Calu3 (cell line): ENCODE data around the gene AMN. TPM values are rescaled to one million over a fixed set of nuclear protein-coding genes. Genes with fewer than 3 reads are reported as not detected.

ENCODE experiments used
- BruUV-seq: library from RNA; stranded (reverse); fragments of 400-500 nt; replicated peaks from 2 replicates; lab custom pipeline; 2021; lab: Mats Ljungman, UMichigan
- CTCF ChIA-PET: fragments of 300-600 bp; sonication (Branson Sonifier 250); formaldehyde crosslinking; loops from one replicate; lab custom pipeline; 2022; ENCODE audit warnings: antibody characterized with exemption; lab: Charles Lee
- DNase-seq: peaks from one replicate; pipeline ENCODE4 v3.0.0; 2022
- H3K27ac Mint-ChIP-seq: one replicate; pipeline ENCODE4 v1.8.0; 2022; ENCODE audit warnings: mixed read lengths; ENCODE audit not compliant: unreplicated experiment
- H3K27me3 Mint-ChIP-seq: one replicate; pipeline ENCODE4 v1.8.0; 2022; ENCODE audit warnings: mixed read lengths; ENCODE audit not compliant: unreplicated experiment
- H3K36me3 Mint-ChIP-seq: one replicate; pipeline ENCODE4 v1.8.0; 2022; ENCODE audit warnings: mild to moderate bottlenecking, moderate library complexity, mixed read lengths; ENCODE audit not compliant: insufficient read depth, unreplicated experiment
- H3K4me1 Mint-ChIP-seq: one replicate; pipeline ENCODE4 v1.8.0; 2022; ENCODE audit warnings: mild to moderate bottlenecking, low read depth, mixed read lengths; ENCODE audit not compliant: unreplicated experiment
- H3K4me3 Mint-ChIP-seq: one replicate; pipeline ENCODE4 v1.8.0; 2022; ENCODE audit warnings: mild to moderate bottlenecking, low read depth, moderate library complexity, mixed read lengths; ENCODE audit not compliant: unreplicated experiment
- H3K9me3 Mint-ChIP-seq: one replicate; pipeline ENCODE4 v1.8.0; 2022; ENCODE audit warnings: low read depth, mixed read lengths; ENCODE audit not compliant: unreplicated experiment
- CTCF ChIP-seq: fragments of 200-600 bp; IDR thresholded peaks from one replicate; pipeline ENCODE4 v1.8.0; 2022; ENCODE audit warnings: antibody characterized with exemption; ENCODE audit not compliant: unreplicated experiment
- intact Hi-C: fragments of 100-400 bp; cut with micrococcal nuclease; formaldehyde crosslinking; loops from one replicate; pipeline ENCODE4 v1.10.0; 2022; ENCODE audit not compliant: unreplicated experiment
- total RNA-seq: library from RNA; stranded (reverse); gene quantifications from 2 replicates; pipeline ENCODE4 v1.2.3, GENCODE V29; 2022

The AMN gene
- total RNA-seq, 1 experiment from 2014 or later = 13.7 TPM

GRCh38 chr14:102917056-102917385 is 5.4 kb upstream of the AMN start:
- TF ChIP-seq CTCF = no peak
- CTCF ChIA-PET = no interaction called here
- no peak for DNase-seq
- intact Hi-C loops = no loop called here
- H3K4me3 Mint-ChIP-seq = no peak overlapping the region
- H3K4me1 Mint-ChIP-seq = no peaks in the 10 kb centered on the region
- no peaks in the 10 kb centered on the region for H3K9me3 Mint-ChIP-seq
- H3K27me3 Mint-ChIP-seq = no peaks in the 10 kb centered on the region
- no peaks in the 10 kb centered on the region for H3K36me3 Mint-ChIP-seq
- BruUV-seq = no TSS peak
- H3K27ac Mint-ChIP-seq = no peak overlapping the region

GRCh38 chr14:102917469-102918211 is 4.8 kb upstream of the AMN start:
- no peaks in the 10 kb centered on the region for H3K4me1 Mint-ChIP-seq
- H3K27ac Mint-ChIP-seq = no peak overlapping the region
- peak; percentile 32 for DNase-seq
- no peak for TF ChIP-seq CTCF
- no peaks in the 10 kb centered on the region for H3K27me3 Mint-ChIP-seq
- no peaks in the 10 kb centered on the region for H3K9me3 Mint-ChIP-seq
- no peak overlapping the region for H3K4me3 Mint-ChIP-seq
- CTCF ChIA-PET = interaction anchor here (0.9 kb wide), 1 partner anchor 223 kb away, joined by 3 read pairs; no protein-coding TSS in a partner anchor
- BruUV-seq = no TSS peak
- intact Hi-C loops = no loop called here
- H3K36me3 Mint-ChIP-seq = no peaks in the 10 kb centered on the region

GRCh38 chr14:102918438-102918837 is 4.0 kb upstream of the AMN start:
- no peak for DNase-seq
- Mint-ChIP-seq H3K27ac (no peak overlapping the region), H3K36me3 (no peaks in the 10 kb centered on the region), H3K4me1 (no peaks in the 10 kb centered on the region), H3K4me3 (no peak overlapping the region), H3K9me3 (no peaks in the 10 kb centered on the region), H3K27me3 (no peaks in the 10 kb centered on the region)
- no peak for TF ChIP-seq CTCF
- intact Hi-C loops = no loop called here
- CTCF ChIA-PET = interaction anchor here (0.9 kb wide), 1 partner anchor 224 kb away, joined by 3 read pairs; no protein-coding TSS in a partner anchor
- no TSS peak for BruUV-seq

GRCh38 chr14:102920273-102920997 is 2.0 kb upstream of the AMN start:
- no peak overlapping the region for H3K27ac Mint-ChIP-seq
- H3K4me3 Mint-ChIP-seq = no peak overlapping the region
- H3K4me1 Mint-ChIP-seq = no peaks in the 10 kb centered on the region
- no peak for TF ChIP-seq CTCF
- CTCF ChIA-PET = no interaction called here
- BruUV-seq = no TSS peak
- no peaks in the 10 kb centered on the region for H3K27me3 Mint-ChIP-seq
- no peaks in the 10 kb centered on the region for H3K36me3 Mint-ChIP-seq
- no peaks in the 10 kb centered on the region for H3K9me3 Mint-ChIP-seq
- intact Hi-C loops = loop anchor here (10.0 kb wide), 2 partner anchors 146 to 226 kb away; partner anchors contain the start of gene TRAF3
- DNase-seq = no peak
